Spleen (tissue), 11 donors: ENCODE results near the gene OVAAL. TPM values are rescaled to one million over a fixed set of nuclear protein-coding genes. Genes with fewer than 3 reads are reported as not detected.

ENCODE experiments used
- DNase-seq: peaks from one replicate; pipeline ENCODE4 v3.0.0-alpha.2; 2020
- H3K27ac ChIP-seq, 8 donors: fragments of 200-600 bp; sonication (generic) in 7 of 8; 1 replicate in 4 of 8; 2 replicates in 4 of 8; pipeline versions ENCODE4 v1.5.0 to v1.8.0; 2016 to 2021; ENCODE audit warnings: inconsistent platforms in 4 of 8, mild to moderate bottlenecking in 4 of 8, moderate library complexity in 1 of 8
- H3K27me3 ChIP-seq, 7 donors: fragments of 200-600 bp; sonication (generic) in 6 of 7; replicated peaks in 1 of 7; 1 replicate in 4 of 7; 2 replicates in 3 of 7; pipeline versions ENCODE4 v1.5.0 to v1.8.0; 2016 to 2021; ENCODE audit warnings: inconsistent platforms in 3 of 7, mild to moderate bottlenecking in 1 of 7
- H3K36me3 ChIP-seq, 6 donors: fragments of 200-600 bp; sonication (generic) in 5 of 6; 1 replicate in 4 of 6; 2 replicates in 2 of 6; pipeline versions ENCODE4 v1.5.0 to v1.8.0; 2016 to 2021; ENCODE audit warnings: inconsistent platforms in 2 of 6
- H3K4me1 ChIP-seq, 6 donors: fragments of 200-600 bp; sonication (generic) in 5 of 6; 1 replicate in 3 of 6; 2 replicates in 3 of 6; pipeline versions ENCODE4 v1.5.0 to v1.8.0; 2016 to 2021; ENCODE audit warnings: inconsistent platforms in 3 of 6
- H3K4me3 ChIP-seq, 8 donors: fragments of 200-600 bp; sonication (generic) in 7 of 8; 1 replicate in 4 of 8; 2 replicates in 4 of 8; pipeline versions ENCODE4 v1.5.0 to v1.8.0; 2016 to 2021; ENCODE audit warnings: inconsistent platforms in 4 of 8, mild to moderate bottlenecking in 4 of 8, moderate library complexity in 2 of 8
- H3K9me3 ChIP-seq, 8 donors: fragments of 200-600 bp; sonication (generic) in 7 of 8; 1 replicate in 4 of 8; 2 replicates in 4 of 8; pipeline versions ENCODE4 v1.5.0 to v1.8.0; 2016 to 2021; ENCODE audit warnings: inconsistent platforms in 4 of 8
- POLR2A ChIP-seq, 3 donors: fragments of 450-650 bp; IDR thresholded peaks; one replicate each; pipeline ENCODE4 v1.5.1; 2017; ENCODE audit warnings: antibody characterized with exemption in 3 of 3, mild to moderate bottlenecking in 1 of 3
- POLR2AphosphoS5 ChIP-seq, 3 donors: sonication (generic); formaldehyde crosslinking; IDR thresholded peaks; one replicate each; pipeline ENCODE4 v1.5.1; 2017; ENCODE audit warnings: antibody characterized with exemption in 3 of 3
- WGBS, 5 donors: extraction: QIAGEN DNeasy Blood & Tissue Kit in 3 of 5; methylation state at CpG; one replicate each; pipeline versions ENCODE4 v1.1.5 to v1.1.7; 2013 to 2018; 5-methylcytosine and 5-hydroxymethylcytosine counted together
- intact Hi-C: fragments of 100-400 bp; cut with DNase I; formaldehyde crosslinking; loops from one replicate; pipeline ENCODE4 v1.15.0; 2023; ENCODE audit warnings: low total_unique reads
- polyA plus RNA-seq, 3 donors: library from polyadenylated mRNA; stranded (reverse); fragments of 200-250 nt; gene quantifications; one replicate each; pipeline ENCODE4 v1.2.1, GENCODE V29; 2013
- total RNA-seq, 7 donors: library from RNA; depleted of rRNA in 3 of 7; stranded (reverse); fragments of >200 nt in 3 of 7; fragmentation: NEBNext Ultra II Directional in 4 of 7; extraction: Animal tissue kit (Norgen Biotek cat#: 25700) in 4 of 7; gene quantifications; one replicate each; pipeline versions ENCODE4 v1.1.0 to v1.2.1, GENCODE V29; 2016 to 2021
- TF ChIP-seq, protein P1 (sequence below), 11 experiments: fragments of 200-600 bp in 7 of 11; fragments of 450-650 bp in 4 of 11; sonication (generic) in 4 of 11; IDR thresholded peaks in 8 of 11; conservative IDR thresholded peaks in 3 of 11; 1 replicate in 7 of 11; 2 replicates in 4 of 11; pipeline versions ENCODE4 v1.4.0 to v1.8.0; 2016 to 2021; ENCODE audit warnings: antibody characterized with exemption in 11 of 11, inconsistent platforms in 4 of 11, mild to moderate bottlenecking in 1 of 11
- donor health status: healthy with polysubstance abuse.
- donor health status: DM: no; HTN: no; CAD: no; lungs with moderate emphysema.
- donor health status: DM: no; HTN: no; CAD: no.
- donor health status: Bipolar disorder and iron deficiency.
- donor health status: healthy.
- donor health status: DM: no; HTN: no; CAD: no.
- donor health status: DM: yes; HTN: yes; CAD: no.

OVAAL gene
- total and polyA plus RNA-seq, 10 donors = not detected

DNA sequence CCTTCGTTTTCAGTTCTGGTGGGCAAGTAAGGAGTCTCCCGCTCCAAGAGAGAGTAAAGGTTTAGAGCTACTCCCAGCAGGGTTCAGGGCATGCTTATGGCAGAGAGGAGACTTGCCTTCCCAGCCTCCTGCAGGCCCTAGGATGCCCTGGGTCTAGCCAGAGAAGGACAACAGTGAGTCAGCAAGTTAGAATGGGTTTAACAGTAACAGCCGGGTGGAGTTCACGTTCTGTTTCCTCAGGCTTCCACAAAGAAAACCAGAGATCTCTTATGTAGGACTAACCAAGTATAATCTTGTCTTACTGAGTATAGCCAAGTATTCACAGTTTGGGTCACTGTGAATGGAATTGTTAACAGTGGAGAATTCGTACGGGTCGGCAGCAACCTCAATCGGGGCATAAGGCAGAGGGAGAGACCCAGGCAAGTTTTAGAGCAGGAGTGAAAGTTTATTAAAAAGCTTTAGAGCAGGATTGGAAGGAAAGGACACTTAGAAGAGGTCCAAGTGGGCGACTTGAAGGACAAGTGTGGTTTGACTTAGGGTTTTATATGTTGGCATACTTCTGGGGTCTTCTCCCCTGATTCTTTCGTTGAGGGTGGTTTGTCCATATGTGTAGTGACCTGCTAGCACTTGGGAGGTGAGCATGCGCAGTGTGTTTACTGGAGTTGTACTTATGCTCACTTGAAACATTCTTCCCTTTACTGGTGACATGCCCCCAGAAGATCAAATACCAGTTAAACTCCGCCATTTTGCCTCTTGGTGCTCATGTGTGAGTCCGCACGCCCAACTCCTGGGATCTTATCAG, 4.5 kb downstream of the OVAAL start:
- Histone ChIP-seq H3K9me3 (no peaks in the 10 kb centered on the region), H3K27ac (no peak overlapping the region), H3K36me3 (no peaks in the 10 kb centered on the region), H3K27me3 (no peaks in the 10 kb centered on the region), H3K4me1 (no peaks in the 10 kb centered on the region), H3K4me3 (no peak overlapping the region)
- DNase-seq = no peak
- intact Hi-C loops = no loop called here
- 73 to 83% (median 78%) methylated on average over 14 of the region's 14 CpGs for WGBS, 5 donors
- TF ChIP-seq POLR2AphosphoS5 (IDR thresholded peaks at IDR 0.05) (no peak), POLR2A (IDR thresholded peaks at IDR 0.05) (no peak)
- TF ChIP-seq, protein P1, sequence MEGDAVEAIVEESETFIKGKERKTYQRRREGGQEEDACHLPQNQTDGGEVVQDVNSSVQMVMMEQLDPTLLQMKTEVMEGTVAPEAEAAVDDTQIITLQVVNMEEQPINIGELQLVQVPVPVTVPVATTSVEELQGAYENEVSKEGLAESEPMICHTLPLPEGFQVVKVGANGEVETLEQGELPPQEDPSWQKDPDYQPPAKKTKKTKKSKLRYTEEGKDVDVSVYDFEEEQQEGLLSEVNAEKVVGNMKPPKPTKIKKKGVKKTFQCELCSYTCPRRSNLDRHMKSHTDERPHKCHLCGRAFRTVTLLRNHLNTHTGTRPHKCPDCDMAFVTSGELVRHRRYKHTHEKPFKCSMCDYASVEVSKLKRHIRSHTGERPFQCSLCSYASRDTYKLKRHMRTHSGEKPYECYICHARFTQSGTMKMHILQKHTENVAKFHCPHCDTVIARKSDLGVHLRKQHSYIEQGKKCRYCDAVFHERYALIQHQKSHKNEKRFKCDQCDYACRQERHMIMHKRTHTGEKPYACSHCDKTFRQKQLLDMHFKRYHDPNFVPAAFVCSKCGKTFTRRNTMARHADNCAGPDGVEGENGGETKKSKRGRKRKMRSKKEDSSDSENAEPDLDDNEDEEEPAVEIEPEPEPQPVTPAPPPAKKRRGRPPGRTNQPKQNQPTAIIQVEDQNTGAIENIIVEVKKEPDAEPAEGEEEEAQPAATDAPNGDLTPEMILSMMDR (IDR thresholded peaks at IDR 0.05 in 8 of 11, conservative IDR thresholded peaks at IDR 0.05 in 3 of 11) = no peak

DNA sequence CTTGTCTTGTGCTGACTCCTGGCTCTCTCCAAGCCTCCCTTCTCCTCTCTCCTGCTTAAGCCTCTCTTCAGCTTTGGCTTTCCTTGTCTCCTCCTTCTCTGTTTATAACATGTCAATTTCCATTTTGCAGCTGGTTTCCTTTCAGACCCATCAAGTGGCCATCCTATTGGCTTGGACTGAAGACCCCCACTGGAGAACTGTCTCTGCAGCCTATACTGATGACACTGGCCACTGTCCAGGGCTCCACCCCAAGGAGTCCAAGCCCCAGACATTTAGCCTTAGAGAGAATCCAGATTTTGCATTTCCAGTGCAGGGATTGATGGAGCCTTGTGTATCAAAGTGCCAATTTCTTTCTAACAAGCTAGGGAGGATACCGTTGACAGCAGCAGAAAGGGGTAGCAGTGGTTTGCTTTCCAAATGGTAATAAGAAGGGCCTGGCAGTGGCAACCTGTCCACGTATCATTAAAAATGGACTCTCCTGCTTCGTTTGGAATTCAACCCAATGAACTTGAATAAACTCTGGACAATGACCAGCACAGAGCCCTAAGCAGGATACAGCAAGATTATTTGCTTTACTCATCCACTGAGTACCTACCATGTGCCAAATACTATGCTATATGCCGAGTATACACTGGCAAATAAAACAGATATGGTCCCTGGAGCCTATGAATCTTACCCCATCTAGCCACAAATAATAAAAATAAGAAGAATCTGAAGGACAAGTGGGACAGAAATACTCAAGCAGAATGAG, 6.5 kb downstream of the OVAAL start:
- no peak for DNase-seq
- Histone ChIP-seq H3K9me3 (no peaks in the 10 kb centered on the region), H3K27me3 (no peaks in the 10 kb centered on the region), H3K27ac (peak overlapping the region in 1 of 8 donors; percentile 2), H3K36me3 (no peaks in the 10 kb centered on the region), H3K4me3 (no peak overlapping the region), H3K4me1 (no peaks in the 10 kb centered on the region)
- intact Hi-C loops = no loop called here
- no peak for TF ChIP-seq POLR2AphosphoS5 (IDR thresholded peaks at IDR 0.05)
- TF ChIP-seq POLR2A (IDR thresholded peaks at IDR 0.05) = no peak
- 63 to 95% (median 77%) methylated on average over 4 of the region's 4 CpGs for WGBS, 5 donors

DNA sequence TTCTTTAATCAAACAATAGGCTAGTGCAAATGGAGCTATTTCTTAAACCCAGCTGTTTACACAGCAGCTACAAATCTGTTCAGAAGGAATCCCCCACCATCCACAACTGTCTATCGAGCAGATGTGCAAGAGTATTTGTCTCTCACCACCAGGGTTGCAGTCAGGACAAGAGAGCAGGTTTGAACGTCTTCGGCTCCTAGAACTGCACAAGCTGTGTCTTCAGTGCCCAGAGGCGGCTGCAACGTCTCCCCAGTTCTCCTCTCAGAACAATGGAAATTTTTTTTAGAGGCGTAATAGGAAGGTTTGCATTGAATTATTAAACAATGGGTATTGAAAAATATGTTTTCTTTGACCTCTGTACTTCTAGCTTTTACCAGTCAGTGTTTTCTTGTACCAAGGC, 7.3 kb downstream of the OVAAL start:
- Histone ChIP-seq H3K4me3 (no peak overlapping the region), H3K36me3 (no peaks in the 10 kb centered on the region), H3K4me1 (no peaks in the 10 kb centered on the region), H3K27me3 (no peaks in the 10 kb centered on the region), H3K27ac (peak overlapping the region in 1 of 8 donors; percentile 2), H3K9me3 (no peaks in the 10 kb centered on the region)
- DNase-seq = no peak
- TF ChIP-seq POLR2A (IDR thresholded peaks at IDR 0.05) (no peak), POLR2AphosphoS5 (IDR thresholded peaks at IDR 0.05) (no peak)
- TF ChIP-seq, protein P1 (IDR thresholded peaks at IDR 0.05 in 8 of 11, conservative IDR thresholded peaks at IDR 0.05 in 3 of 11) = no peak
- intact Hi-C loops = no loop called here
- WGBS, 5 donors = 78 to 92% (median 83%) methylated on average over 6 of the region's 6 CpGs

DNA sequence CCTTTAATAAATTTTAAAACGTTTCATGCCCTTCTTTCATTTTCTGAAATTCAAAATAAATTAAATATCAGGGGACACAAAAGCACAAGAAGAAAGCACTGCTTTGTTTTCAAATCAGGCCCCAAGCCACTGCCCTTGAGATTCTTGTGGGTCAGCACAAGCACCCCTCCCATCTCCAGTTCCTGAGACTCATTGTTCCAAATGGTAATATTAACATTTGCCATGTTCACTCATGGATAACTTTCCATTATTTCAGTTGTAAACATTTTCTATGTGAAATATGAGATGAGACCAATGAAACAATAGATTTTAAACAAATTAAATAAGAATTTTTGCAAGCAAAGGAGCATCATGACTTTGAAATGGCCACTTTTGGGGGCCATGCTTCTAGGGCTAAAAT, 7.7 kb downstream of the OVAAL start:
- intact Hi-C loops = no loop called here
- Histone ChIP-seq H3K9me3 (no peaks in the 10 kb centered on the region), H3K36me3 (no peaks in the 10 kb centered on the region), H3K4me3 (no peak overlapping the region), H3K4me1 (no peaks in the 10 kb centered on the region), H3K27ac (peak overlapping the region in 1 of 8 donors; percentile 2), H3K27me3 (no peaks in the 10 kb centered on the region)
- DNase-seq = no peak
- TF ChIP-seq, protein P1 (IDR thresholded peaks at IDR 0.05 in 8 of 11, conservative IDR thresholded peaks at IDR 0.05 in 3 of 11) = no peak
- TF ChIP-seq POLR2AphosphoS5 (IDR thresholded peaks at IDR 0.05) = no peak
- TF ChIP-seq POLR2A (IDR thresholded peaks at IDR 0.05) = no peak
- WGBS, 5 donors = 39 to 83% (median 52%) methylated on average over 1 of the region's 1 CpG
